Activated T-cell treated with anti-CD3 and anti-CD28 coated beads, Interleukin-2, amount 50 U/mL, for 24 hours (primary cell): ENCODE measurements around the gene CCNG1.

ENCODE experiments used
- DNase-seq: peaks from one replicate; pipeline ENCODE4 v3.0.0-alpha.2; 2020
- H3K27ac Mint-ChIP-seq: 2 replicates; pipeline ENCODE4 v1.8.0; 2020; ENCODE audit warnings: mild to moderate bottlenecking, mixed read lengths
- H3K27me3 Mint-ChIP-seq: 2 replicates; pipeline ENCODE4 v1.8.0; 2020; ENCODE audit warnings: mixed read lengths
- H3K36me3 Mint-ChIP-seq: 2 replicates; pipeline ENCODE4 v1.8.0; 2020; ENCODE audit warnings: low read depth, mixed read lengths
- H3K4me1 Mint-ChIP-seq: 2 replicates; pipeline ENCODE4 v1.8.0; 2020; ENCODE audit warnings: low read depth, mixed read lengths
- H3K4me3 Mint-ChIP-seq: 2 replicates; pipeline ENCODE4 v1.8.0; 2020; ENCODE audit warnings: mild to moderate bottlenecking, moderate library complexity, mixed read lengths
- H3K9me3 Mint-ChIP-seq: 2 replicates; pipeline ENCODE4 v1.8.0; 2020; ENCODE audit warnings: mixed read lengths

Gene CCNG1

GRCh38 chr5:163456029-163456589 is 18.7 kb downstream of the CCNG1 start:
- Mint-ChIP-seq H3K4me3 (no peak overlapping the region), H3K36me3 (peaks cover 79% of the 10 kb centered on the region), H3K27ac (peak overlapping the region; percentile 5), H3K27me3 (no peaks in the 10 kb centered on the region), H3K9me3 (no peaks in the 10 kb centered on the region), H3K4me1 (peaks cover 27% of the 10 kb centered on the region)
- no peak for DNase-seq

DNA sequence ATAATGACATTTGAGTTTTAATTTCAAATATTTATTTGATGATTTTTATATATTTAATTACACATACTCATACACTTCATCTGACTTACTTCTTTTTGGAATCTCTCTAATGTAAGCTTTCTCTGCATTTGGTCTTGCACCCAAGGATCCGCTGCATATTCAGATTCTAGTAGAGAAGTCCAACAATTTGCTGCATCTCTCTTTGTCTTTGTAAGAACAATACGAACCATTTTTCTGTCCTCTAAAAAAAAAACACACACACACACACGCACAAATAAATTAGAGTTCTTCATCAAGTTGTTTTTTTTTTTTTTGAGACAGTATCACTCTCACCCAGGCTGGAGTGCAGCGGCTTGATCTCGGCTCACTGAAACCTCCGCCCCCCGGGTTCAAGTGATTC is 19.4 kb downstream of the CCNG1 start:
- Mint-ChIP-seq H3K4me3 (peak overlapping the region; percentile 86), H3K27me3 (no peaks in the 10 kb centered on the region), H3K27ac (no peak overlapping the region), H3K4me1 (peaks cover 30% of the 10 kb centered on the region), H3K9me3 (no peaks in the 10 kb centered on the region), H3K36me3 (peaks cover 77% of the 10 kb centered on the region)
- no peak for DNase-seq

GRCh38 chr5:163458778-163459385 is 21.5 kb downstream of the CCNG1 start:
- Mint-ChIP-seq H3K4me3 (peak overlapping the region; percentile 86), H3K36me3 (peaks cover 67% of the 10 kb centered on the region), H3K27ac (peak overlapping the region; percentile 100), H3K4me1 (peaks cover 39% of the 10 kb centered on the region), H3K9me3 (no peaks in the 10 kb centered on the region), H3K27me3 (no peaks in the 10 kb centered on the region)
- no peak for DNase-seq

DNA sequence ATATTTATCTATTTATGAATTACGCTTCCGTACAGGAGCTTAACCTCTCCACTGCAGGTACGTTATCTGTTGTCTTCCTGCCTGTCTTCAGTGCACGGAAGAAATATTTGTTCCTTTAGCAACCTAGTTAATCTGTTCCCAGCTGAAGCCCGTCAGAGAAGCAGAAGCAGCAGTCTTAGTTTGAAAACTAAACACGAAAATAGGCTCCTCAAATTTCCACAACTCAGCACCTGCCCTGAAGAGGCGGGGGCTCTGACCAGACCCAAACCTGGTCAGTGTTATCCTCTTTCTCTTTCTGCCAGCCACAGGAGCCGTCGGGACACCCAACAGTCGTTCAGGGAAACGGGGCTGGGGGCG is 22.0 kb downstream of the CCNG1 start:
- Mint-ChIP-seq H3K4me1 (peaks cover 39% of the 10 kb centered on the region), H3K27ac (peak overlapping the region; percentile 100), H3K36me3 (peaks cover 70% of the 10 kb centered on the region), H3K4me3 (peak overlapping the region; percentile 86), H3K9me3 (no peaks in the 10 kb centered on the region), H3K27me3 (no peaks in the 10 kb centered on the region)
- no peak for DNase-seq

- DNase-seq, result peak; percentile 98
- Mint-ChIP-seq H3K4me3 (peak within 1 kb of the TSS; percentile 86), H3K27ac (peak within 1 kb of the TSS; percentile 100), H3K36me3 (peaks cover 70% of the 10 kb centered on the region), H3K4me1 (peaks cover 39% of the 10 kb centered on the region), H3K9me3 (no peaks in the 10 kb centered on the region), H3K27me3 (no peaks in the 10 kb centered on the region)
Observed at GRCh38 chr5:163459819-163460561, 22.6 kb downstream of the CCNG1 start, which contains the start of gene NUDCD2. NUDCD2 (minus strand) TSS chr5:163460102; CDS start chr5:163460050, 52 bp downstream.

DNA sequence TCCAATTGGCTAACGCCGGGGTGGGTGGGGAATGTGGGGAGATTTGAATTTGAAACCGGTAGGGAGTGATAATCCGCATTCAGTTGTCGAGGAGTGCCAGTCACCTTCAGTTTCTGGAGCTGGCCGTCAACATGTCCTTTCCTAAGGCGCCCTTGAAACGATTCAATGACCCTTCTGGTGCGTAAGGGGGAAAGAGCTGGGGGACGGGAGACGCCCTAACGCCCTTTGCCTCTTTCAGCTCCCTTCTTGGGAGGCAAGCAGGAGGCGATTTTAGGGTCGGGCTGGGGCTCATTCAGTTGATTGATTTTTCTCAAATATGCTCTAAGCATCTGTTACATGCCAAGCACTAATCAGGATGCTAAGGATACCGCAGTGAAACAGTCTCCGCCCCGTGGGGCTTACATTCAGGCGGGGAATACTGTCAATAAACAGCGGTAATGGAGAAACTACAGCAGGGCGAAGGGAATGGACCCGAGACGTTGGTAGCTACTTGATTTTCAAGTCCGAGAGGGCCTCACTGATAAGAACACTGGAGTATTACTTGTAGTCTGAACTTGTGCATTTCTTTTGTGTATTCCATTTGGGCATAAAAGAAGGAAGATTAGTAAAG is 23.3 kb downstream of the CCNG1 start, which contains the start of gene HMMR:
TSS of gene HMMR (plus strand) at position 71 of the 610 bp plus-strand sequence. CDS start at position 132, 61 bp downstream.
- Mint-ChIP-seq H3K27ac (peak within 1 kb of the TSS; percentile 100), H3K27me3 (no peaks in the 10 kb centered on the region)
- DNase-seq, result no peak

DNA sequence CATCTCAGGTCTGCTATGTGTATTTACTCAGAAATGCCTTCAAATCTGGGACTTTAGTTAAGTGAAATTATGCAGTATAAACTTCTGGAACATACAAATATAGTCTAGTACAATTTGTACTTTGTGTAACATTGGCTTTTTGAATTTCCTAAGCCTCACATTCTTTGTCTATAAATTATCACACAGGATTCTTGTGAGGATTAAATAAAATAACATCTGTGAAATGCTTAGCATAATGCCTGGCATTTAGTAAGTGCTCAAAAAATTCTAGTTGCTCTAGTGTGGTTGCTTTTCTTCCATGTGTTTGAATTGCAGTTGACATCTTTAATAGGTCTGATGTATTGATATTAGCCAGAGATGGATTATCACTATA is 25.7 kb downstream of the CCNG1 start:
- Mint-ChIP-seq H3K36me3 (peaks cover 59% of the 10 kb centered on the region), H3K4me3 (no peak overlapping the region), H3K27me3 (no peaks in the 10 kb centered on the region), H3K9me3 (no peaks in the 10 kb centered on the region), H3K27ac (no peak overlapping the region), H3K4me1 (peaks cover 19% of the 10 kb centered on the region)
- no peak for DNase-seq

More for the DNA sequence above, 23.3 kb downstream of the CCNG1 start, which contains the start of gene HMMR:
- peaks cover 35% of the 10 kb centered on the region for H3K4me1 Mint-ChIP-seq
- H3K36me3 Mint-ChIP-seq, result peaks cover 65% of the 10 kb centered on the region
- H3K9me3 Mint-ChIP-seq, result no peaks in the 10 kb centered on the region
- peak within 1 kb of the TSS; percentile 86 for H3K4me3 Mint-ChIP-seq

DNA sequence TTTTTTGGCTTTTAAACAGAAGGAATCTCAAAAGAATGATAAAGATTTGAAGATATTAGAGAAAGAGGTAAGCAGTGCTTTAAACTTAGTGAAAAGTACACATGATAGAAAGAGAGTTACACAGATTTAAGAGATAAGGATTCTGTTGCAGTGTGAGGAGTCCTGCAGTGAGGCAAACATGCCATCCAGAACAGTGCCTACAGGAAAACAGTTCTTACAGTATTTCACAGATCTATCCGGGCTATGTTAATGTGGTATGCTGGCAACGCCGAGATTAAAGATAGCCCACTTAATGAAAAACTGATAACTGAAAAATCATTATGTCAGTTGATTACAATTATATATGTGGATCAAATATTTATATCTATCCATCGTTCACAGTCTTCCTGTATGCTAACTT is 30.3 kb downstream of the CCNG1 start:
- H3K4me3 Mint-ChIP-seq, result no peak overlapping the region
- no peaks in the 10 kb centered on the region for H3K27me3 Mint-ChIP-seq
- H3K27ac Mint-ChIP-seq, result no peak overlapping the region
- peaks cover 67% of the 10 kb centered on the region for H3K36me3 Mint-ChIP-seq
- DNase-seq, result no peak
- H3K4me1 Mint-ChIP-seq, result peaks cover 7% of the 10 kb centered on the region
- no peaks in the 10 kb centered on the region for H3K9me3 Mint-ChIP-seq

GRCh38 chr5:163473635-163474243 is 36.3 kb downstream of the CCNG1 start:
- H3K27ac Mint-ChIP-seq, result no peak overlapping the region
- H3K4me1 Mint-ChIP-seq, result peaks cover 7% of the 10 kb centered on the region
- peaks cover 86% of the 10 kb centered on the region for H3K36me3 Mint-ChIP-seq
- no peak for DNase-seq
- H3K9me3 Mint-ChIP-seq, result no peaks in the 10 kb centered on the region
- H3K4me3 Mint-ChIP-seq, result no peak overlapping the region
- no peaks in the 10 kb centered on the region for H3K27me3 Mint-ChIP-seq

GRCh38 chr5:163475411-163475810 is 38.0 kb downstream of the CCNG1 start:
- Mint-ChIP-seq H3K27me3 (no peaks in the 10 kb centered on the region), H3K9me3 (no peaks in the 10 kb centered on the region), H3K36me3 (peaks cover 87% of the 10 kb centered on the region), H3K27ac (no peak overlapping the region), H3K4me1 (peaks cover 14% of the 10 kb centered on the region), H3K4me3 (no peak overlapping the region)
- DNase-seq, result no peak

- DNase-seq, result no peak
- Mint-ChIP-seq H3K27me3 (no peaks in the 10 kb centered on the region), H3K27ac (peak overlapping the region; percentile 57), H3K4me1 (peaks cover 14% of the 10 kb centered on the region), H3K9me3 (no peaks in the 10 kb centered on the region), H3K36me3 (peaks cover 82% of the 10 kb centered on the region), H3K4me3 (no peak overlapping the region)
Observed at GRCh38 chr5:163478126-163478981, 41.0 kb downstream of the CCNG1 start.

DNA sequence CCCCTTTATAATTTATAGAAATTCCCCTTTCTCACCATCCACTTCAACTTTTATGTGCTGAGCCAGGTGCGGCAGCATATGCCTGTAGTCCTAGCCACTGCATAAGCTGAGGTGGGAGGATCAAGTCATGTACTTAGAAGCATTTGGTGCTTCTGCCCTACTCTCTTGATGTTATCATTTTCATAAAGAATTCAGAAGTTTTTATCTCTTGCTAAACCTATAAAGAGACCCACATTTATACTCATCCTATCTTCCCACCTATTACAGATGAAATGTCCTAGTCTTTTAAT is 41.5 kb downstream of the CCNG1 start:
- DNase-seq, result no peak
- H3K27me3 Mint-ChIP-seq, result no peaks in the 10 kb centered on the region
- peaks cover 83% of the 10 kb centered on the region for H3K36me3 Mint-ChIP-seq
- H3K27ac Mint-ChIP-seq, result no peak overlapping the region
- H3K4me1 Mint-ChIP-seq, result peaks cover 14% of the 10 kb centered on the region
- no peaks in the 10 kb centered on the region for H3K9me3 Mint-ChIP-seq
- H3K4me3 Mint-ChIP-seq, result no peak overlapping the region

DNA sequence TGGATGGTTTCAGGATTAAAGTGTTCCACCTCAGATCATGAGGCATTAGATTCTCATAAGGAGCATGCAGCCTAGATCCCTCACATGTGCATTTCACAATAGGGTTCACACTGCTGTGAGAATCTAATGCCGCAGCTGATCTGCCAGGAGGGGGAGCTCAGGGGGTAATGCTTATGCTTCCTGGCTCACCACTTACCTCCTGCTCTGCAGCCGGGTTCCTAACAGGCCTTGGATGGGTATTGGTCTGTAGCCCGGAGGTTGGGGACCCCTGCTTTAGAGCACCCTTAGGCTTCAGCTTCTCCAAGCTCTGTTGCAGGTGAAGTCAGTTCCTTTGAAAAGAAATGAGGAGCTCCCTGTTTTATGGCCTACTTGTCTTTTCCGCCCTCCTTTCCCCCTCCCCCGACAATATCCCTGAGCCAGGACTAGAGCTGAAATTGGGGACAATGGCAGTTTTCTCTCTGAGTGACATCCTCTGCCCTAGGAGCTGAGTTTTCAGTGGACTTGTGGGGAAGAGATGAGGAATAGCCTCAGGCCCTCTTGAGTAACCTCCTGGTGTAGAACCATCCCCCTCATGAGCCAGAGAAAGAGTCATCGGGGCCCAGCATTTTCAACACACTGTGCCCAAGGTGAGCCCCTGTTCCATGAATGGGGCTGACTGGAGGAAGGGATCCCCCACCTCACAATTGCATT is 51.8 kb downstream of the CCNG1 start:
- DNase-seq, result no peak
- H3K36me3 Mint-ChIP-seq, result peaks cover 53% of the 10 kb centered on the region
- no peaks in the 10 kb centered on the region for H3K9me3 Mint-ChIP-seq
- no peaks in the 10 kb centered on the region for H3K27me3 Mint-ChIP-seq
- H3K4me3 Mint-ChIP-seq, result no peak overlapping the region
- H3K4me1 Mint-ChIP-seq, result no peaks in the 10 kb centered on the region
- H3K27ac Mint-ChIP-seq, result no peak overlapping the region
